Ascending aorta (tissue), 2 donors: Measurements from ENCODE around the gene PBX4. TPM values are rescaled to one million over a fixed set of nuclear protein-coding genes. Genes with fewer than 3 reads are reported as not detected.

Experiments
- DNase-seq, 2 donors: peaks; one replicate each; pipeline ENCODE4 v3.0.0-alpha.2; 2019; ENCODE audit warnings: low spot score in 2 of 2
- H3K27ac ChIP-seq, 2 donors: fragments of 200-600 bp; sonication (generic); one replicate each; pipeline ENCODE4 v1.5.1; 2016 to 2017; ENCODE audit warnings: mild to moderate bottlenecking in 1 of 2
- H3K27me3 ChIP-seq: fragments of 200-600 bp; sonication (generic); one replicate; pipeline ENCODE4 v1.5.1; 2017
- H3K36me3 ChIP-seq, 2 donors: fragments of 200-600 bp; sonication (generic); one replicate each; pipeline ENCODE4 v1.5.1; 2016
- H3K4me1 ChIP-seq, 2 donors: fragments of 200-600 bp; sonication (generic); one replicate each; pipeline ENCODE4 v1.5.1; 2016 to 2017; ENCODE audit warnings: mild to moderate bottlenecking in 1 of 2
- H3K4me3 ChIP-seq, 2 donors: fragments of 200-600 bp; sonication (generic); one replicate each; pipeline ENCODE4 v1.5.1; 2016 to 2017; ENCODE audit warnings: mild to moderate bottlenecking in 1 of 2
- H3K9me3 ChIP-seq, 2 donors: fragments of 200-600 bp; sonication (generic); one replicate each; pipeline ENCODE4 v1.5.1; 2016
- intact Hi-C: fragments of 100-400 bp; cut with DNase I; formaldehyde crosslinking; loops from one replicate; pipeline ENCODE4 v1.15.1; 2023
- total RNA-seq: library from RNA; depleted of rRNA; stranded (reverse); fragments of >200 nt; gene quantifications from one replicate; pipeline ENCODE4 v1.1.0, GENCODE V29; 2016
- TF ChIP-seq, protein P1 (sequence below), 3 experiments: fragments of 200-600 bp in 2 of 3; fragments of 450-650 bp in 1 of 3; sonication (generic) in 2 of 3; IDR thresholded peaks; one replicate each; pipeline ENCODE4 v1.5.1; 2016 to 2019; ENCODE audit warnings: antibody characterized with exemption in 3 of 3, mild to moderate bottlenecking in 1 of 3, moderate library complexity in 1 of 3

PBX4 gene
- total RNA-seq, 1 donor from 2014 or later = not detected

DNA sequence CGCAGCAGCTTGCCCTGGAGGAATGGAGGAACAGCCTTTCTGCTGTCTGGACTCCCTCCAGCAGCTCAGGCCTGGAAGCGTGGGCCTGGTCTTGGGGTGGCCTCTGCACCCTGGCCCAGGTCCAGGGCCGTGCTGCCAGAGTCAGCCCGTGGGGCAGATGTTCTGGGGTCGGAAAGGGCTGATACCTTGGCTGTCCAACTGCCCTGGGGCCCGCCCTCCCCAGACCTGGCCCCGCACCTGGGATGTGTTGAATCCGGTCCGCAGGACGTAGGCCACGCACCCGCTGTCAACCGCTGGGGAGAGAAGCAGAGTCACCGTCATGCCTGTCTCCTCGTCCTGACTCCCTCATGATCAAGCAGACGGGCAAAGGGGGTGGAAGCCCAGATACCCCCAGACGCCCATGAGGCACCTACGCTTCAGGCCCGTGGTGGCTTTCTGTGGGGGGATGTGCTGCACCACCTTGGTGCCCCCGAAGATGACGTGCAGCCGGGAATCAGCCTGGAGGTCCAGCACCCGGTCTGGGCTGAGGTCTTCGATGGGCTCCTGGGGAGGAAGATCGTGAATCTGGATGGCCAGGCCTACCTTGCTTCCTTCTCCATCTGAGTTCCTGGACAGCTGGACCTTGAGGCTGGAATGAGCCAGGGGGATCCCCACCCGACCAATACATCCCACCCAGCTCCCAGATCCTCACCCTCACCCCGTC lies 37.3 kb upstream of the PBX4 start:
- Histone ChIP-seq H3K4me1 (no peaks in the 10 kb centered on the region), H3K27me3 (no peaks in the 10 kb centered on the region), H3K27ac (no peak overlapping the region), H3K9me3 (no peaks in the 10 kb centered on the region), H3K36me3 (peaks cover 85 to 93% of the 10 kb centered on the region in 2 donors), H3K4me3 (no peak overlapping the region)
- TF ChIP-seq, protein P1, sequence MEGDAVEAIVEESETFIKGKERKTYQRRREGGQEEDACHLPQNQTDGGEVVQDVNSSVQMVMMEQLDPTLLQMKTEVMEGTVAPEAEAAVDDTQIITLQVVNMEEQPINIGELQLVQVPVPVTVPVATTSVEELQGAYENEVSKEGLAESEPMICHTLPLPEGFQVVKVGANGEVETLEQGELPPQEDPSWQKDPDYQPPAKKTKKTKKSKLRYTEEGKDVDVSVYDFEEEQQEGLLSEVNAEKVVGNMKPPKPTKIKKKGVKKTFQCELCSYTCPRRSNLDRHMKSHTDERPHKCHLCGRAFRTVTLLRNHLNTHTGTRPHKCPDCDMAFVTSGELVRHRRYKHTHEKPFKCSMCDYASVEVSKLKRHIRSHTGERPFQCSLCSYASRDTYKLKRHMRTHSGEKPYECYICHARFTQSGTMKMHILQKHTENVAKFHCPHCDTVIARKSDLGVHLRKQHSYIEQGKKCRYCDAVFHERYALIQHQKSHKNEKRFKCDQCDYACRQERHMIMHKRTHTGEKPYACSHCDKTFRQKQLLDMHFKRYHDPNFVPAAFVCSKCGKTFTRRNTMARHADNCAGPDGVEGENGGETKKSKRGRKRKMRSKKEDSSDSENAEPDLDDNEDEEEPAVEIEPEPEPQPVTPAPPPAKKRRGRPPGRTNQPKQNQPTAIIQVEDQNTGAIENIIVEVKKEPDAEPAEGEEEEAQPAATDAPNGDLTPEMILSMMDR (IDR thresholded peaks at IDR 0.05) = no peak
- intact Hi-C loops = no loop called here
- no peak for DNase-seq

DNA sequence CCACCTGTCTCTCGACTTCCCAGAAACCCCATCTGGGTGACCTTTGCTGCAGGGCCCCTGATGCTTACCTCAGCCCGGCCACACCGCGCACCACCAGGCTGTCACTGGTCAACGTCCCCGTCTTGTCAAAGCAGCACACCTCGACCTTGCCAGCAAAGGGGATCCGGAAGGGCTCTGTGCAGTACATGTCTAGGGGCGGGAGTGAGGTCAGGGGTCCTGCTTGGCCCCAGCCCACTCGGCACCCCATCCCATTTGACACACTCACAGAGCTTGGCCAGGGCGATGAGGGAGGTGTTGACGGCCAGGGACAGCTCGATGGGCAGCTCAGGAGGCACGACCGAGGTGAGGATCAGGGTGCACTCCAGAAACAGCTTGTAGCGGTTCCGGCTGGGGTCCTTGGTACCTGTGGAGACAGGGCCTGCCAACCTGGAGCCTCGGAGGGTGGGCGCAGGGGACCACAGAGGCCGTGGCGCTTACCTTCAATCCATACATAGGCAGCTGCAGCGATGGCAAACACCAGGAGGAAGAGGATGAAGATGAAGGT lies 36.6 kb upstream of the PBX4 start:
- Histone ChIP-seq H3K4me1 (no peaks in the 10 kb centered on the region), H3K9me3 (no peaks in the 10 kb centered on the region), H3K27me3 (no peaks in the 10 kb centered on the region), H3K27ac (no peak overlapping the region), H3K36me3 (peaks cover 91 to 99% of the 10 kb centered on the region in 2 donors), H3K4me3 (no peak overlapping the region)
- DNase-seq = no peak
- intact Hi-C loops = no loop called here
- TF ChIP-seq, protein P1 (IDR thresholded peaks at IDR 0.05) = no peak

DNA sequence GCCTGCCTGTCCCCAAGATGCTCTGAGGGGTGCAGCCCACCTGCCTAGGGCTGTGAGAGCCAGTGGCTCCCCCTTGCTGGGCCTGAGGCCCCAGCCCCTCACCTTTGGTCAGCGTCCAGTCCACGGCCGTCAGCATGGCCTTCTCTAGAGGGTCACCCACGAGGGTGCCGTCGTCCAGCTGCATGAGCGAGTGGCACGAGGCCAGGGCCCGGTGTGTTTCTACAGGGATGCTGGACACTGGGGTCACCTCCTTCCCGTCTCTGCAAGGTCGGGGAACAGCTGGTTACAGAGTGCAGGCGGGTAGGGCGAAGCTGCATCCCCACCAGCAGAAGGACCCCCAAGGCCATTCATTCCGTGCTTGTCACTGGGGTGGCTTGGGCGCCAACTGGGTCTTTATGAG lies 36.0 kb upstream of the PBX4 start:
- no peaks in the 10 kb centered on the region for H3K4me1 ChIP-seq
- H3K36me3 ChIP-seq = peaks cover 92 to 100% of the 10 kb centered on the region in 2 donors
- no peak overlapping the region for H3K4me3 ChIP-seq
- H3K9me3 ChIP-seq = no peaks in the 10 kb centered on the region
- TF ChIP-seq, protein P1 (IDR thresholded peaks at IDR 0.05) = no peak
- H3K27me3 ChIP-seq = no peaks in the 10 kb centered on the region
- no peak overlapping the region for H3K27ac ChIP-seq
- intact Hi-C loops = no loop called here
- DNase-seq = no peak

DNA sequence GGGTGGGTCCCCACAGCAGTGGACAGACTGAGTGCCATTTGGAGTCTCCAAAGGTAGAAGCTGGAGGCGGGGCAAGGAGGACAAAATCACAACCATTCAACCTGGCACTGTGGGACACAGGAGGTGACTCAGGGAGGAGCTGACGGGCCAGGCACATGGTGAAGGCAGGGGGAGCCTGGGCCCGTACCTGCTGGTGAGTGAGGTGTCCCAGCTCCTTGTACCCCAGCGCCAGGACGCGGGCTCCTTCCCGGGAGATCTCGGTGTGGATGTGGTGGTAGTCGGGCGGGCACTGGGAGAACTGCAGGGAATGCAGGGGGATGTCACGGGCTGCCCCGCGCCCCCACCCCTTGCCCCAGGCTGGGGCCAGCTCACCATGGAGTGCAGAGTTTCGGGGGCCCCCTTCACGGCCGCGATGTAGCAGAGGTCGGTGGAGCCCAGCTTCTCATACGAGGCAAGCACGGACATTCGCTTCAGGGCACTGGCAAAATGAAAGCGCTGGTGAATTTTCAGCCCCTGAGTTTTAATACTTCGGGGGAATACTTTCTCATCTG lies 35.2 kb upstream of the PBX4 start:
- peaks cover 91 to 98% of the 10 kb centered on the region in 2 donors for H3K36me3 ChIP-seq

DNA sequence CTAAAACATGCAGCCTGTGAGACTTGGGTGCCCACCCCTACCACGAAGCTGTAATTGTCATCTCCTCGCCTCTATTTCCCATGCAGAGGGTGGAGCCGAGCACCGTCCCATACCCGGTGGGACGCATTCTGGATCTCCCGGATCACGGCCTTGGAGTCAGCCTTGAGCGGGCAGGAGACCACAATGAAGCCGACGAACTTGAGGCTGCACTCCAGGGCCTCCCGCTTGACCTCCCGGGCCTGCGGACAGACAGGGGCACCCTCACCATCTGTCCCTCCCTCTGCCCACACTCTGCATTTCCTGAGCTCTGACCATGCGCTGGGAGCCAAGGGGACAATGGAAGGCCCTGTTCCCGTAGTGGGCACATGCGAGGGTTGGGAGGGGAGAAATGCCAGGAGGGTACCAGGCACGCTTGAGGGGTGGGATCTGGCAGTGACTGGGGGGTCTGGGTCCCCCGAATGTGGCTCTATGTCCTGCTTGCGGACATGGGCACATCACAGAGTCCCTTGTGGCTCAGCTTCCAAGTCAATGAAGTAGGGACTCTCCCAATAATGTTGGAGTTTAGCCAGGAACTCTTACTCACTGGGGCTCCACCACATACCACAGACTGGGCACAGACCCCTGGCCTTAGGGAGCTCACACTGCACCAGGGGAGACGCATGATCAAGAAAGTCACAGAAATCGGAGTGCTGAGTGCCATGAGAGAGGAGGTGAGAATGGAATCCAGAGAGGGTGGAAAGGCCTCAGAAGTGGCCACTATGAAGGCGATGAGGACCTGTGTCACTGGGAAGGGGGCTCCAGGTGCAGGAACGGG lies 34.2 kb upstream of the PBX4 start:
- Histone ChIP-seq H3K27me3 (no peaks in the 10 kb centered on the region), H3K27ac (no peak overlapping the region), H3K4me1 (no peaks in the 10 kb centered on the region), H3K9me3 (no peaks in the 10 kb centered on the region), H3K36me3 (peaks cover 86 to 94% of the 10 kb centered on the region in 2 donors), H3K4me3 (no peak overlapping the region)
- TF ChIP-seq, protein P1 (IDR thresholded peaks at IDR 0.05) = no peak
- DNase-seq = no peak
- intact Hi-C loops = no loop called here

More for the DNA sequence above, 35.2 kb upstream of the PBX4 start:
- Histone ChIP-seq H3K27ac (no peak overlapping the region), H3K4me3 (no peak overlapping the region), H3K4me1 (no peaks in the 10 kb centered on the region), H3K27me3 (no peaks in the 10 kb centered on the region), H3K9me3 (no peaks in the 10 kb centered on the region)
- TF ChIP-seq, protein P1 (IDR thresholded peaks at IDR 0.05) = no peak
- DNase-seq = no peak
- intact Hi-C loops = no loop called here
